ENCODE measurements around the gene TEX44.

DNA sequence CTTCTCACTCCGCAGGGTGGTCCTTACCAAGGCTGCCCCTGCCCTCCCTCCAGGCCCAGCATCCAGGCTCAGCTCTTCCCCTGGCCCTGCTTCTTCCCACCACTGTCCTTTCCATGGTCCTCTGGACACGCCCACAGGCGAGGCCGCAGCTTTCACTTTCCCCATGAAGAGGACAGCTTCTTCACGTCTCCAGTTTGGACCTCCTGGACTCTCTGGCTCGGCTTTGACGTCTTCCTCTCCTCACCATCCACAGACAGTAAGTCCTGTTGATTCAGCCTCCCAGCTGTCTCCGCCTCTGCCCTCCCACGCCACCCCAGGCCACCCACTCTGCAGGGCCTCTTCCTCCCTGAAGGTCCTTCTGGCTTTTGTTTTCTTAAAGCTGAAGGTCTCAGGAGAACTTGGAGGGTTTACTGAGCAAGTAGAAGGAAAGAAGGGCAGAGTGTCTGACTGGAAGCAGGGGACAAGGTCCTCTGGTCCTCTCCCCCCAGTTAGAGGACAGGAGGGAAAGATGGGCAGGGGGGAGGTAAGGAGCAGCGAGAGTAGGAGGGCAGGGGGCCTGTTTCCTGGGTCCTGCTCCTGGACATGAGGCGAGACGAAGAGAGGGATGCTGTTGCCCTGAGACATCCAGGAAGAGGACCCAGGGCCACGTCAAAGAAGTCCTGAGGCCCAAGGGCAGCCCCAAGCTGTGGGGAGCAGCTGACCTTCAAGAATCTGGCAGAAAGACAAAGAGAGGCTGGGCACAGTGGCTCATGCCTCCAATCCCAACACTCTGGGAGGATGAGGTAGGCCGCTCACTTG lies 37.7 kb upstream of the TEX44 start:
- TF ChIP-seq, protein P1, sequence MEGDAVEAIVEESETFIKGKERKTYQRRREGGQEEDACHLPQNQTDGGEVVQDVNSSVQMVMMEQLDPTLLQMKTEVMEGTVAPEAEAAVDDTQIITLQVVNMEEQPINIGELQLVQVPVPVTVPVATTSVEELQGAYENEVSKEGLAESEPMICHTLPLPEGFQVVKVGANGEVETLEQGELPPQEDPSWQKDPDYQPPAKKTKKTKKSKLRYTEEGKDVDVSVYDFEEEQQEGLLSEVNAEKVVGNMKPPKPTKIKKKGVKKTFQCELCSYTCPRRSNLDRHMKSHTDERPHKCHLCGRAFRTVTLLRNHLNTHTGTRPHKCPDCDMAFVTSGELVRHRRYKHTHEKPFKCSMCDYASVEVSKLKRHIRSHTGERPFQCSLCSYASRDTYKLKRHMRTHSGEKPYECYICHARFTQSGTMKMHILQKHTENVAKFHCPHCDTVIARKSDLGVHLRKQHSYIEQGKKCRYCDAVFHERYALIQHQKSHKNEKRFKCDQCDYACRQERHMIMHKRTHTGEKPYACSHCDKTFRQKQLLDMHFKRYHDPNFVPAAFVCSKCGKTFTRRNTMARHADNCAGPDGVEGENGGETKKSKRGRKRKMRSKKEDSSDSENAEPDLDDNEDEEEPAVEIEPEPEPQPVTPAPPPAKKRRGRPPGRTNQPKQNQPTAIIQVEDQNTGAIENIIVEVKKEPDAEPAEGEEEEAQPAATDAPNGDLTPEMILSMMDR (IDR thresholded peaks at IDR 0.05): no peak
- TF ChIP-seq POLR2A (IDR thresholded peaks at IDR 0.05): no peak

Measured in lower leg skin (tissue), 3 donors.